Measurements from ENCODE around the gene PPM1J.

The PPM1J gene

GRCh38 chr1:112686835-112687234 is 28.3 kb downstream of the PPM1J start:
- DNase-seq, result no peak

- DNase-seq, result no peak
These were observed 28.7 kb downstream of the PPM1J start for GRCh38 chr1:112686417-112686816.

GRCh38 chr1:112685913-112686312 is 29.2 kb downstream of the PPM1J start:
- no peak for DNase-seq

- DNase-seq, result no peak
These were observed 36.5 kb downstream of the PPM1J start for GRCh38 chr1:112678605-112679004.

- no peak for DNase-seq
These were observed 37.6 kb downstream of the PPM1J start for GRCh38 chr1:112677501-112677900.

GRCh38 chr1:112676543-112676942 is 38.6 kb downstream of the PPM1J start:
- no peak for DNase-seq

GRCh38 chr1:112675728-112676381 is 39.3 kb downstream of the PPM1J start:
- DNase-seq, result no peak

GRCh38 chr1:112674986-112675727 is 40.0 kb downstream of the PPM1J start:
- peak; percentile 32 for DNase-seq

- peak; percentile 66 for DNase-seq
These were observed 40.6 kb downstream of the PPM1J start, which contains the start of gene MOV10 for GRCh38 chr1:112674440-112674985. Gene MOV10 (plus strand): TSS chr1:112674659. CDS start chr1:112674913, 254 bp downstream.

GRCh38 chr1:112673592-112674439 is 41.3 kb downstream of the PPM1J start:
- peak; percentile 38 for DNase-seq

- no peak for DNase-seq
These were observed 42.3 kb downstream of the PPM1J start for GRCh38 chr1:112672842-112673241.

GRCh38 chr1:112672009-112672408 is 43.1 kb downstream of the PPM1J start:
- DNase-seq, result no peak

- DNase-seq, result no peak
These were observed 48.2 kb downstream of the PPM1J start for GRCh38 chr1:112666946-112667345.

GRCh38 chr1:112665857-112666256 is 49.3 kb downstream of the PPM1J start:
- no peak for DNase-seq

All from CD4-positive, alpha-beta T cell treated with Interleukin-12 subunit alpha and Interleukin-12 subunit beta, for 1 hour (primary cell).